ENCODE results near the gene PRSS53.
A peak's percentile ranks its signal among the peaks of the same experiment; 100 is the strongest.
"Not testable (repeated sequence)": the region's sequence is repeated elsewhere in the genome, so short reads cannot be mapped to it uniquely, and the experiment has no call there.

The PRSS53 gene

DNA sequence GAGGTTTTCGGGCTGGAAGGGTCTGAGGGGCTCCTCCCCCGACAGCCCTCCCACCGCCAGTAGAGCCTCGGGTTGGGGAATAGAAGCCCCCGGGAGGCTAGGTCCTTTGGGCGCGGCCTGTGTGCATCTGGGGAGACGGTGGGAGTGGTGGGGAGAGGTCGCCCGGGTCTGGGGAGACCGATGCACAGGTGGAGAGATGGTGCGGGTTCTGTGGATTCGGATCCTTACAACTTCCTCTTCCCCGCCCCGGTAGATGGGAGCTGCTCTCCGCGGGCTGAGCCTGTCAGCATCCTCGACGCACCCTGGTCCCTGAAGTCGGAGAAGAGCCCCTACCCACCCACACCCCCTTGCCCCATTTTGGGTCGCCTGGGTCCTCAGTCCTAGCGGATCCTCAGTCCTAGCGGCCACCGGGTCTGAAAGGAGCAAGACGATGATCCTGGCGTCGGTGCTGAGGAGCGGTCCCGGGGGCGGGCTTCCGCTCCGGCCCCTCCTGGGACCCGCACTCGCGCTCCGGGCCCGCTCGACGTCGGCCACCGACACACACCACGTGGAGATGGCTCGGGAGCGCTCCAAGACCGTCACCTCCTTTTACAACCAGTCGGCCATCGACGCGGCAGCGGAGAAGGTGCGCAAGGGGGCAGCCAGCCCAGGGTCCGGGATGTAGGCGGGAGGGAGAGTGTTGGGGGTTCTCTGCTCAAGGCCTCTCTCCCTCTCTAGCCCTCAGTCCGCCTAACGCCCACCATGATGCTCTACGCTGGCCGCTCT is 20.2 kb upstream of the PRSS53 start:
- TF ChIP-seq, protein P1, sequence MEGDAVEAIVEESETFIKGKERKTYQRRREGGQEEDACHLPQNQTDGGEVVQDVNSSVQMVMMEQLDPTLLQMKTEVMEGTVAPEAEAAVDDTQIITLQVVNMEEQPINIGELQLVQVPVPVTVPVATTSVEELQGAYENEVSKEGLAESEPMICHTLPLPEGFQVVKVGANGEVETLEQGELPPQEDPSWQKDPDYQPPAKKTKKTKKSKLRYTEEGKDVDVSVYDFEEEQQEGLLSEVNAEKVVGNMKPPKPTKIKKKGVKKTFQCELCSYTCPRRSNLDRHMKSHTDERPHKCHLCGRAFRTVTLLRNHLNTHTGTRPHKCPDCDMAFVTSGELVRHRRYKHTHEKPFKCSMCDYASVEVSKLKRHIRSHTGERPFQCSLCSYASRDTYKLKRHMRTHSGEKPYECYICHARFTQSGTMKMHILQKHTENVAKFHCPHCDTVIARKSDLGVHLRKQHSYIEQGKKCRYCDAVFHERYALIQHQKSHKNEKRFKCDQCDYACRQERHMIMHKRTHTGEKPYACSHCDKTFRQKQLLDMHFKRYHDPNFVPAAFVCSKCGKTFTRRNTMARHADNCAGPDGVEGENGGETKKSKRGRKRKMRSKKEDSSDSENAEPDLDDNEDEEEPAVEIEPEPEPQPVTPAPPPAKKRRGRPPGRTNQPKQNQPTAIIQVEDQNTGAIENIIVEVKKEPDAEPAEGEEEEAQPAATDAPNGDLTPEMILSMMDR (IDR thresholded peaks at IDR 0.05; ENCODE audit: low read depth, low read length): no peak
- H3K4me3 ChIP-seq (ENCODE audit: low read depth, low read length): peak overlapping the region; percentile 94

GRCh38 chr16:31108035-31108793 is 19.5 kb upstream of the PRSS53 start, which contains the start of gene BCKDK:
BCKDK (plus strand) TSS chr16:31108386; CDS start chr16:31109224, 838 bp downstream.
- TF ChIP-seq, protein P1 (IDR thresholded peaks at IDR 0.05; ENCODE audit: low read depth, low read length): no peak
- peak within 1 kb of the TSS; percentile 94 for H3K4me3 ChIP-seq (ENCODE audit: low read depth, low read length)

DNA sequence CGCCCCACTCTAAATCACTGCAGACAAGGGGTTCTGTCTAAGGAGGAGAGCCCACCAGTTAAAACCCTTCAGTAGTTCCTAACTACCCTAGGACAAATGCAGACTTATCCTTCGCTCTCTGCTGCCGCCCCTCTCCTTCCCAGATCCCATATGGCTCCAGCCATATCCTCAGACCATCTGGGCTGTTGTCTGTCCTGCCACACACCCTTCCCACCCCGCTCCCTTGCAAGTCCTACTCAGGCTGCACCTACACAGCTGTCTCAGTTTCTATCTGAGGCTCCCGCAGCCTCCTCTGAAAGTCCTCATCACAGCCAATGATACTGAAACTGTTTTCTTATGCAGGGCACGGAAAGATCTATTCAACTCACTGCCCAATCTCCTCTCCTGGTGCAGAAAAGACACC is 18.7 kb upstream of the PRSS53 start:
- H3K4me3 ChIP-seq (ENCODE audit: low read depth, low read length): no peak overlapping the region
- TF ChIP-seq, protein P1 (IDR thresholded peaks at IDR 0.05; ENCODE audit: low read depth, low read length): no peak

- no peak overlapping the region for H3K4me3 ChIP-seq (ENCODE audit: low read depth, low read length)
- TF ChIP-seq, protein P1 (IDR thresholded peaks at IDR 0.05; ENCODE audit: low read depth, low read length): no peak
These were observed 18.0 kb upstream of the PRSS53 start for GRCh38 chr16:31106509-31107464.

- TF ChIP-seq, protein P1 (IDR thresholded peaks at IDR 0.05; ENCODE audit: low read depth, low read length): peak; percentile 82
- no peak overlapping the region for H3K4me3 ChIP-seq (ENCODE audit: low read depth, low read length)
These were observed 17.0 kb upstream of the PRSS53 start for GRCh38 chr16:31105677-31106213.

DNA sequence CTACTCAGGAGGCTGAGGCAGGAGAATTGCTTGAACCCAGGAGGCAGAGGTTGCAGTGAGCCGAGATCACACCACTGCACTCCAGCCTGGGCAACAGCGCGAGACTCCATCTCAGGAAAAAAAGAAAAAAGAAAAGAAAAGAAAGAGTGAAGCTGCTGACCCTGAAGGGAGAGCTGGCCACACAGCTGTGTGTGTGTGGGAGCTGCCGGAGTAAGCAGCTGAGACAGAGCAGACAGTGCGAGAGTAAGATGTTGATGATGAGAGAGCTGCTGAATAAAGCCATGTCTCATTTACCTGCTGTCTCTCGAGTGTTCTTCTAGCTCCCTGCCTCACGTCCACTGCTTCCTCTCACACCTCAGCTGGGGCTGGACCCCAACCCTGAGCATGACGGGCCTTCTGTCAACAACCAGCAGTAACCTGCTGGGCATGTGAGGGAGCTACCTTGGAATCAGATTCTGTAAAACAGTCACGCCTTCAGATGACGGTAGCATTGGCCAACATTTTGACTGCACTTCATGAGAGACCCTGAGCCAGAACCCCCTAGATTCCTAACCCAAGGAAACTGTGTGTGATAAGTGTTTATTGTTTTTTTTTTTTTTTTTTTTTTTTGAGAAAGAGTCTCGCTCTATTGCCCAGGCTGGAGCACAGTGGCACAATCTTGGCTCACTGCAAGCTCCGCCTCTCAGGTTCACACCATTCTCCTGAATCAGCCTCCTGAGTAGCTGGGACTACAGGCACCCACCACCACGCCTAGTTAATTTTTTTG is 12.3 kb upstream of the PRSS53 start:
- not testable (repeated sequence) for H3K4me3 ChIP-seq (ENCODE audit: low read depth, low read length)

All from WI38 (cell line).